B cell (primary cell): Measurements from ENCODE around the gene GNLY. TPM values are rescaled to one million over a fixed set of nuclear protein-coding genes. Genes with fewer than 3 reads are reported as not detected.

ENCODE experiments used
- ATAC-seq: fragments of 200-7000 bp; cut with Tn5 transposase; one replicate; pipeline ENCODE4 v1.10.0; 2021; ENCODE audit warnings: low read depth, mild to moderate bottlenecking, moderate number of reproducible peaks, moderate library complexity
- CTCF ChIA-PET: fragments of 350-600 bp; sonication (Branson Sonifier 250); formaldehyde crosslinking; loops from one replicate; lab custom pipeline; 2021; ENCODE audit warnings: antibody characterized with exemption, inconsistent platforms; lab: Charles Lee
- POLR2A ChIA-PET: fragments of 350-600 bp; sonication (Branson Sonifier 250); formaldehyde crosslinking; loops from one replicate; lab custom pipeline; 2021; ENCODE audit warnings: antibody characterized with exemption; lab: Charles Lee
- DNase-seq: peaks from one replicate; pipeline ENCODE4 v3.0.0; 2013
- H2AFZ ChIP-seq: 2 replicates; pipeline ENCODE4 v1.6.1; 2012; ENCODE audit warnings: mild to moderate bottlenecking, low read depth, low read length; ENCODE audit not compliant: insufficient read depth, poor library complexity, severe bottlenecking
- H3K27ac ChIP-seq, 2 donors: 1 replicate in 1 of 2; 2 replicates in 1 of 2; pipeline ENCODE4 v1.5.1; 2012 to 2013; ENCODE audit warnings: low read length in 2 of 2, mild to moderate bottlenecking in 2 of 2, moderate library complexity in 1 of 2
- H3K27me3 ChIP-seq, 4 experiments: fragments of 200-600 bp in 1 of 4; sonication (generic) in 1 of 4; replicated peaks in 1 of 4; 1 replicate in 2 of 4; 2 replicates in 2 of 4; pipeline versions ENCODE4 v1.6.1 to v1.7.0; 2013 to 2016; ENCODE audit warnings: low read length in 3 of 4, mild to moderate bottlenecking in 2 of 4, mixed read lengths in 1 of 4, moderate library complexity in 1 of 4; ENCODE audit not compliant: insufficient read depth in 4 of 4, control insufficient read depth in 3 of 4; ENCODE audit errors: control extremely low read depth in 1 of 4
- H3K36me3 ChIP-seq, 2 experiments: replicated peaks in 1 of 2; 1 replicate in 1 of 2; 2 replicates in 1 of 2; pipeline versions ENCODE4 v1.6.1 to v1.7.1; 2013; ENCODE audit warnings: low read length in 1 of 2; ENCODE audit not compliant: insufficient read depth in 2 of 2, control insufficient read depth in 1 of 2; ENCODE audit errors: control extremely low read depth in 1 of 2, extremely low read depth in 1 of 2
- H3K4me1 ChIP-seq, 2 donors: fragments of 200-600 bp in 1 of 2; sonication (generic) in 1 of 2; 1 replicate in 1 of 2; 2 replicates in 1 of 2; pipeline versions ENCODE4 v1.5.1 to v1.6.1; 2013 to 2017; ENCODE audit warnings: low read length in 2 of 2; ENCODE audit not compliant: control insufficient read depth in 2 of 2, insufficient read depth in 2 of 2
- H3K4me2 ChIP-seq: replicated peaks from 2 replicates; pipeline ENCODE3; 2012; ENCODE audit warnings: mild to moderate bottlenecking, low read depth, low read length; ENCODE audit not compliant: poor library complexity, severe bottlenecking
- H3K4me3 ChIP-seq, 5 experiments: fragments of 200-600 bp in 1 of 5; sonication (generic) in 1 of 5; 1 replicate in 3 of 5; 2 replicates in 2 of 5; pipeline versions ENCODE4 v1.5.1 to v1.7.0; 2011 to 2016; ENCODE audit warnings: low read length in 4 of 5, mild to moderate bottlenecking in 4 of 5, low read depth in 2 of 5, control low read depth in 1 of 5, moderate library complexity in 1 of 5; ENCODE audit not compliant: insufficient read depth in 1 of 5; ENCODE audit errors: control extremely low read depth in 1 of 5, extremely low read depth in 1 of 5
- H3K79me2 ChIP-seq: fragments of 200-600 bp; sonication (generic); one replicate; pipeline ENCODE4 v1.6.0; 2016; ENCODE audit warnings: low read length; ENCODE audit not compliant: control insufficient read depth, insufficient read depth
- H3K9ac ChIP-seq: fragments of 200-600 bp; sonication (generic); 2 replicates; pipeline ENCODE4 v1.6.1; 2017; ENCODE audit warnings: mild to moderate bottlenecking, low read length, moderate library complexity
- H3K9me3 ChIP-seq, 3 donors: one replicate each; pipeline versions ENCODE4 v1.6.1 to v1.7.1; 2013; ENCODE audit warnings: low read length in 2 of 3; ENCODE audit not compliant: control insufficient read depth in 2 of 3, insufficient read depth in 1 of 3; ENCODE audit errors: control extremely low read depth in 1 of 3
- H4K20me1 ChIP-seq: 2 replicates; pipeline ENCODE4 v1.6.0; 2012; ENCODE audit warnings: mild to moderate bottlenecking, low read length; ENCODE audit not compliant: insufficient read depth, control insufficient read depth, poor library complexity, severe bottlenecking
- H3K27ac Mint-ChIP-seq: one replicate; pipeline ENCODE4 v1.8.0; 2021; ENCODE audit warnings: mixed read lengths
- H3K27me3 Mint-ChIP-seq: one replicate; pipeline ENCODE4 v1.8.0; 2021; ENCODE audit warnings: mixed read lengths
- H3K4me1 Mint-ChIP-seq: one replicate; pipeline ENCODE4 v1.8.0; 2021; ENCODE audit warnings: mixed read lengths
- H3K4me3 Mint-ChIP-seq: one replicate; pipeline ENCODE4 v1.8.0; 2021; ENCODE audit warnings: mixed read lengths
- H3K9me3 Mint-ChIP-seq: one replicate; pipeline ENCODE4 v1.8.0; 2022; ENCODE audit warnings: mixed read lengths; ENCODE audit not compliant: insufficient read depth
- EZH2 ChIP-seq: IDR thresholded peaks from 2 replicates; pipeline ENCODE4 v1.6.1; 2012; ENCODE audit warnings: borderline replicate concordance, low read depth, mild to moderate bottlenecking, moderate library complexity, low read length; ENCODE audit not compliant: insufficient read depth, poor library complexity, severe bottlenecking
- WGBS: methylation state at CpG from one replicate; pipeline ENCODE4 v1.1.5; 2013; ENCODE audit warnings: missing lambda C conversion rate; ENCODE audit not compliant: insufficient coverage; 5-methylcytosine and 5-hydroxymethylcytosine counted together
- intact Hi-C: fragments of 100-400 bp; cut with micrococcal nuclease; formaldehyde crosslinking; loops from one replicate; pipeline ENCODE4 v1.10.0; 2022
- polyA plus RNA-seq: library from polyadenylated mRNA; depleted of rRNA; stranded (reverse); fragments of >200 nt; gene quantifications from 2 replicates; pipeline ENCODE4 v1.2.3, GENCODE V29; 2012
- total RNA-seq, 2 donors: library from RNA; stranded (reverse); fragments of 120-200 nt in 1 of 2; gene quantifications; 1 replicate in 1 of 2; 2 replicates in 1 of 2; pipeline versions ENCODE4 v1.2.3 to v1.2.4, GENCODE V29; 2013 to 2022
- TF ChIP-seq, protein P1 (sequence below): fragments of 200-600 bp; IDR thresholded peaks from one replicate; pipeline ENCODE4 v1.8.0; 2022; ENCODE audit warnings: antibody characterized with exemption, mild to moderate bottlenecking

Gene GNLY
- total and polyA plus RNA-seq, 2 donors (not counting 1 experiment from before 2014, with no cell fraction given) = 3.9 to 4.2 TPM

DNA sequence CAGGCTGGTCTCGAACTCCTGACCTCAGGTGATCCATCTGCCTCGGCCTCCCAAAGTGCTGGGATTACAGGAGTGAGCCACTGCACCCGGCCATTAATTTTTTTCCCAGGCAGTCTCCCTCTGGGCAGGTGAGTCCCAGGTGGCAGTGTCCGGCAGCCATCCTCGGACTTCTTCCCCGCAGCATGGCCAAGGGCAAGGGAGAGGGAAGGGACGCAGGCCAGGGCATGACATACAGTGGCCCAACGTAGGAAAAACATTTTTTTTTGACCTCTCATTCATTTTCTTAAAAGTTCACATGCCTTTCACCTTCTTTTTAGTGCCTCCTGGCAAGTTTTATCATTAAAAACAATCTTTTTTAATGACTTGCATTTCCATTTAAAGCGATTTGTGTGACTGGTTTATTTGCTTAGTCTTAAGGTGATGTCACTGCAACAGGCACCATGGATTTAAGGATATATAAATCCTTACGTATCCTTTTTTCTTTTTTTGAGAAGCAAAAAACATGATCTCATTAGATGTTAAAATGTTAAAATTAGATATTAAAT lies 36.6 kb downstream of the GNLY start:
- H3K27me3 Mint-ChIP-seq = peaks cover 28% of the 10 kb centered on the region
- ATAC-seq (no peak), DNase-seq (no peak)
- CTCF ChIA-PET = interaction anchor here (2.5 kb wide), 2 partner anchors 81 to 85 kb away, joined by 31 to 119 read pairs; no protein-coding TSS in a partner anchor
- Histone ChIP-seq H3K79me2 (no peaks in the 10 kb centered on the region), H3K9ac (no peak overlapping the region), H3K36me3 (no peaks in the 10 kb centered on the region), H4K20me1 (no peaks in the 10 kb centered on the region), H3K27me3 (peaks cover 0 to 15% (median 4%) of the 10 kb centered on the region in 4 experiments), H3K27ac (no peak overlapping the region), H3K4me2 (no peak overlapping the region), H3K9me3 (no peaks in the 10 kb centered on the region), H3K4me1 (peaks cover 3 to 7% of the 10 kb centered on the region in 2 donors), H2AFZ (no peak overlapping the region), H3K4me3 (no peak overlapping the region)
- no peak for TF ChIP-seq EZH2
- TF ChIP-seq, protein P1, sequence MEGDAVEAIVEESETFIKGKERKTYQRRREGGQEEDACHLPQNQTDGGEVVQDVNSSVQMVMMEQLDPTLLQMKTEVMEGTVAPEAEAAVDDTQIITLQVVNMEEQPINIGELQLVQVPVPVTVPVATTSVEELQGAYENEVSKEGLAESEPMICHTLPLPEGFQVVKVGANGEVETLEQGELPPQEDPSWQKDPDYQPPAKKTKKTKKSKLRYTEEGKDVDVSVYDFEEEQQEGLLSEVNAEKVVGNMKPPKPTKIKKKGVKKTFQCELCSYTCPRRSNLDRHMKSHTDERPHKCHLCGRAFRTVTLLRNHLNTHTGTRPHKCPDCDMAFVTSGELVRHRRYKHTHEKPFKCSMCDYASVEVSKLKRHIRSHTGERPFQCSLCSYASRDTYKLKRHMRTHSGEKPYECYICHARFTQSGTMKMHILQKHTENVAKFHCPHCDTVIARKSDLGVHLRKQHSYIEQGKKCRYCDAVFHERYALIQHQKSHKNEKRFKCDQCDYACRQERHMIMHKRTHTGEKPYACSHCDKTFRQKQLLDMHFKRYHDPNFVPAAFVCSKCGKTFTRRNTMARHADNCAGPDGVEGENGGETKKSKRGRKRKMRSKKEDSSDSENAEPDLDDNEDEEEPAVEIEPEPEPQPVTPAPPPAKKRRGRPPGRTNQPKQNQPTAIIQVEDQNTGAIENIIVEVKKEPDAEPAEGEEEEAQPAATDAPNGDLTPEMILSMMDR = no peak
- no peaks in the 10 kb centered on the region for H3K9me3 Mint-ChIP-seq
- WGBS = 89% methylated on average over 6 of the region's 10 CpGs
- H3K4me1 Mint-ChIP-seq = no peaks in the 10 kb centered on the region
- H3K27ac Mint-ChIP-seq = no peak overlapping the region
- H3K4me3 Mint-ChIP-seq = no peak overlapping the region
- intact Hi-C loops = no loop called here
- POLR2A ChIA-PET = no interaction called here

DNA sequence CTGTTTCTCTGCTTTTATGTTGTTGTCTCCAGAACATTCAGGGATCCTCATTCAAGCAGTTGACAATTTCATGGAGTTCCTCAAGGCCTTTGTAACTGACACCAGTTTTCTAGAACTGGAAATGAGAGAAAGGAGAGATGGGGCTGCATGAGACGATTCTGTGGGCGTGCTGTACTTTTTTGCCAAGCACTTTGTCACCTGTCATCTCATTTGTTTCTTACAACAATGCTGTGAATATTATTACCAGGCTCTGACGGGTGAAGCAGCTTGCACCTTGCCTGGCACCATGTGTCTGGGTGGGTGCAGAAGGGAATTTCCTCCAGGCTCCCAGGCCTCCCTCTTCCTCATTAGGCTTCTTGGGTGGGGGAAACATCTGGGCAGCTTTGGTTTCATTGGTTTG lies 37.4 kb downstream of the GNLY start:
- Histone ChIP-seq H3K9me3 (no peaks in the 10 kb centered on the region), H3K79me2 (no peaks in the 10 kb centered on the region), H3K27me3 (peaks cover 0 to 16% (median 4%) of the 10 kb centered on the region in 4 experiments), H3K4me3 (no peak overlapping the region), H3K36me3 (no peaks in the 10 kb centered on the region), H3K9ac (no peak overlapping the region), H3K4me1 (peaks cover 3 to 7% of the 10 kb centered on the region in 2 donors), H3K4me2 (no peak overlapping the region), H3K27ac (no peak overlapping the region), H4K20me1 (no peaks in the 10 kb centered on the region), H2AFZ (no peak overlapping the region)
- ChIA-PET CTCF (interaction anchor here (0.5 to 5.8 kb wide), 5 partner anchors 82 to 349 kb away, joined by 3 to 35 read pairs (median 3); no protein-coding TSS in a partner anchor), POLR2A (no interaction called here)
- H3K4me3 Mint-ChIP-seq = no peak overlapping the region
- TF ChIP-seq EZH2 = no peak
- intact Hi-C loops = no loop called here
- peaks cover 31% of the 10 kb centered on the region for H3K27me3 Mint-ChIP-seq
- no peaks in the 10 kb centered on the region for H3K4me1 Mint-ChIP-seq
- DNase-seq (no peak), ATAC-seq (no peak)
- H3K27ac Mint-ChIP-seq = no peak overlapping the region
- no peaks in the 10 kb centered on the region for H3K9me3 Mint-ChIP-seq
- WGBS = no CpG with 5 or more reads among the region's 3 CpGs
